Activated CD8-positive, alpha-beta memory T cell treated with anti-CD3 and anti-CD28 coated beads, Interleukin-2, amount 50 U/mL, for 4 hours (primary cell): Measurements from ENCODE around the gene KRT15.
"Not testable (repeated sequence)": the region's sequence is repeated elsewhere in the genome, so short reads cannot be mapped to it uniquely, and the experiment has no call there.

ENCODE experiments used
- DNase-seq: peaks from one replicate; pipeline ENCODE4 v3.0.0-alpha.2; 2020

The KRT15 gene

DNA sequence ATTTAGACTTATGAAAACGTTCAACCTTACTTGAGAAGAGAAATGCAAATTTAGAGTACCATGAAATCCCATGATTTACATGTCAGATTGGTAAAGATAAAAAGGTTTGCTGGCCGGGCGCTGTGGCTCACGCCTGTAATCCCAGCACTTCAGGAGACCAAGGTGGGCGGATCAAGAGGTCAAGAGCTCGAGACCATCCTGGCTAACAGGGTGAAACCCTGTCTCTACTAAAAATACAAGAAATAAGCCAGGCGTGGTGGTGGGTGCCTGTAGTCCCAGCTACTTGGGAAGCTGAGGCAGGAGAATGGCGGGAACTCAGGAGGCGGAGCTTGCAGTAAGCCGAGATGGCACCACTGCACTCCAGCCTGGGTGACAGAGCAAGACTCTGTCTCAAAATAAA, 24.1 kb upstream of the KRT15 start:
- not testable (repeated sequence) for DNase-seq

DNA sequence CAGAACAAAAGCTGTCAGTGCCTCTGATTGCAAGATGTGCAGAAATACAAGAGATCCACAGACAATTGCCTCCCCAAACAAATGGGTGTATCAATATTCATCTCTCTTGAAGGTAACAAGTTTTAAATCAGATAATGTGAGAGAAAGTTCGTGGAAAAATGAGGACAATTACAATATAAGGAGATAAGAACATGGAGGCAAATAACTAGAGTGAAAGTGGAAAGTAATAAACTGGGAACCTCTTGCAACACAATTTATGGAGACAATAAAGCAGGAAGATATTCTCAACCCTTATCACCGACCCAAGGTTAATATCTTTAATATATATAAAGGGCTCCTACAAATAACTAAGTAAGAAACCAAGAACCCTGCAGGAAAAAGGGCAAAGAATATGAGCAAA, 23.7 kb upstream of the KRT15 start:
- no peak for DNase-seq

DNA sequence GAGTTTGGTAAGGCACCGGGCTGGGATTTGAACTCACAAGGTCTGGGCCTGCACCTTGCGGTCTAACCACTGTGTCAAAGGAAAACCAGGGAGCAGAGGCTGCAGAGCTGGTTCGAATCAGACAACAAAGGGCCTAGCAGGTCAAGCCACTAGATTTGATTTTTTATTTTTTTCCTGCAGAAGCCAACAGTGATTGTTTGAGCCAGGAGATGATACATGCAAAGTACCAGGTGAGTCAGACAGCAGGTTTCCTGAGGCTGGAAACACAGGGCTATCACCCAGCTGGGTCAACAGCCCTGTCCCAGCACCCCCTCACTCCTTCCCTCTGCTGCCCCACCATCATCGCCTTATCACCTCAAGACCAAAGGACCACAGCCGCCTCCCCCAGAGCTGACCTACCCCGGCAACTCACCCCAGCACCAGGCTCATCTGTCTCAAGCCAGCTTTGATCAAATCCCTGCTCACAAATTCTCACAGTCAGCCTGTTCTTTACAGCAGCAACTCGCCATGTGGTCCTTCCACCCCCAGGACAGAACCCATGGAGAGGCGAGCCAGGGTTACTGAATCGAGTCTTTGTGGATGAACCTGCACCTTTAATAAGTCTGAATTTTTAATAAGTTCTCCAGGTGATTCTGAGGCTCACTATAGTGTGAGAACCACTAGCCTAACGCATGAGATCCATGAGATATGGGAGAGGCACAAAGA, 22.4 kb upstream of the KRT15 start:
- no peak for DNase-seq

DNA sequence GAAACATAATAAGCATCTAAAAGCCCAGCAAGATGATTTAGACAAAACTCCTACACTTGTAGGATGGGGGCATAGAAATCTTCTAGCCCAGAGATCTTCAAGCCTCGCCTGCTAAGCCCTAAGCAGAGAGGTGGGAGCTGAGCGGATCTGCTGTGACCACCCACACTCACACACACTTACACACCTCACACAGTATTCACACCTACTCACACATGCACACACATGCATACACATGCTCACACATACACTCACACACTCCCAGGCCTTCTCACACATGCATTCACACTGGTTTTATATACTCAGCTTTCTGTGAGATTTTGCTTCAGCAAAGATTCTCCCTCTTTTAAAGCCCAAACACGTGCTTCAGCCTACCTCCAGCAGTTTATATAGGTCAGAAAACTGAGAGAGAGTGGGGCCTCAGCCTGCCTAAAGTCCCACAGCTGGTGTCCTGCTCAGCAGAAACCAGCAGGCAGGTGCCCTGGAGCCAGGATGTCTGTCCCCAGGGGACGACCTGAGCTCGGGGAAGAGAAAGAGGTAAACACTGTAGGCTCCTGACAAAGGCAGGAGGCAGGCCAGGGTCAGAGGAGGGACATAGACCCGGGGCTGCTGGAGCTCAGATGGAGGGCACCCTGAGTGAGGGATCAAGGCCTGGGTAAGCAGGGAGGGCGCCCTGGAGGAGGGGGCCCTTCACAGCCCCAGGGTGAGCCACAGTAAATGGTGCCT, 21.4 kb upstream of the KRT15 start:
- DNase-seq, result no peak

DNA sequence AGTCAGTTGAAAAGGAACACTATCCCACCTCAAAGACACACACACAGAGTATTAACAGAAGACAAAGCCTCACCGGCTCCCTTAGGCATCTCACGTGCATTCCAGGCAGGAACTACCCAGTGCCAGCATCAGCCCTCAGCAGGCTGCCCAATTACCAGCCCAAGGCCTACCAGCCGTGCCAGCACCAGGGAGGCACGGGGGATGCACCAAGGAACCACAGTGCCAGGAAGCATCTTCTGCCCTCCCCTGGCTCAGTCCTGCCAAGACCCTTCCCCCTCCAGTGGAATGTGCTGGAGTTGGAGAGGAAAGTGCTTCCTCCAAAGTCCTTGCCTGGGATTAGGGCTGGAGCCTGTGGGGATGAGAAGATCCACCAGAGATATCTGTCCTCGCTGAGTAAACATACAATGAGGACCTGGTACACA, 20.4 kb upstream of the KRT15 start:
- no peak for DNase-seq

DNA sequence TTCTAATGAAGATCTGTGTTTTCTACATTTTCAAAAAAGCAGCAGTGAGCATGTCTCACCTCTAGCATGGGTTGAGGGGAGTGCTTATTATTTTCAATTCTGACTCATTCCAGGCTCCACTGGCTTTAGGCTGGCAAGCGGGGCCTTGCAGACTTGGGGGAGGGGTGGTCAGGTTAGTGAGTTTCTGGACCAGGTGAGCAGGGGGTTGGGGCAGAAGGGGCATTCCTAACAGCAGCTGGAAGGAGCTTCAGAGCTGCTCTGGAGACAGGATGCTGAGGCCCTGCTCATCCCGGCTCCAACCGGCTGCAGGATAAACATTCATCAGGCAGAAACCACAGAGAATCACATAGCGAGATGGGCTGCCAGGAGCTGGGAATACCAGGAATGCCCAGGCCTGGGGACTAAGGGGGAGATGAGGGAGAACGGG, 19.9 kb upstream of the KRT15 start:
- DNase-seq, result no peak

DNA sequence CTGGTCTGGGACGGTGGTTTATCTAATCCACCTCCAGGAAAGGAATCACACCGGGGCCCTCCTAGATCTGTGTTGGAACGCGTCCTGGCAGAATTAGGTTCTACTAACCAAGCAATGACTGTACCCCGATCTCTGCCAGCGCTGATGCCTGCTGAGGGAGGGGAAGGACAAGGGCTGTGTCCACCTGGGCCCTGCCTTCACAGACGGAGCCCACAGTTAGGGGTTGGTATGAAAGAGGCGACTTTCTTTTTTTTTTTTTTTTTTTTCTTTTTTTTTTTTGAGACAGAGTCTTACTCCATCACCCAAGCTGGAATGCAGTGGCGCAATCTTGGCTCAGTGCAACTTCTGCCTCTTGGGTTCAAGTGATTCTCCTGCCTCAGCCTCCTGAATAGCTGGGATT, 19.3 kb upstream of the KRT15 start:
- no peak for DNase-seq

DNA sequence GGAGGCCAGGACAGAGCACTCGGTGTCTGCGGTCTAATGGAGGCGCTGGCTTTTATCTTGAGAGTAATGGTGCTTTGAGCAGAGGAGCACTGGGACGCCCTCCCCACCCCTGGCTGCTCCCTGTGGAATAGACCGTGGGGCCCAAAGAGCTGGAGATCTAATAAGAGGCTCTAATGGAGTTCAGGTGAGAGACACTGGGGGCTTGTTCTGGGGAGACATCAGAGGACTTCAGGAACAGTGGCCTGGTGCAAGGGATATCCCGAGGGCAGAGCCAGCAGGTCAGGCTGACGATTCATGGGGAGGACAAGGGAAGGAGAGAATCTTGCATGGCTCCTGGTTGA, 18.9 kb upstream of the KRT15 start:
- DNase-seq, result no peak

DNA sequence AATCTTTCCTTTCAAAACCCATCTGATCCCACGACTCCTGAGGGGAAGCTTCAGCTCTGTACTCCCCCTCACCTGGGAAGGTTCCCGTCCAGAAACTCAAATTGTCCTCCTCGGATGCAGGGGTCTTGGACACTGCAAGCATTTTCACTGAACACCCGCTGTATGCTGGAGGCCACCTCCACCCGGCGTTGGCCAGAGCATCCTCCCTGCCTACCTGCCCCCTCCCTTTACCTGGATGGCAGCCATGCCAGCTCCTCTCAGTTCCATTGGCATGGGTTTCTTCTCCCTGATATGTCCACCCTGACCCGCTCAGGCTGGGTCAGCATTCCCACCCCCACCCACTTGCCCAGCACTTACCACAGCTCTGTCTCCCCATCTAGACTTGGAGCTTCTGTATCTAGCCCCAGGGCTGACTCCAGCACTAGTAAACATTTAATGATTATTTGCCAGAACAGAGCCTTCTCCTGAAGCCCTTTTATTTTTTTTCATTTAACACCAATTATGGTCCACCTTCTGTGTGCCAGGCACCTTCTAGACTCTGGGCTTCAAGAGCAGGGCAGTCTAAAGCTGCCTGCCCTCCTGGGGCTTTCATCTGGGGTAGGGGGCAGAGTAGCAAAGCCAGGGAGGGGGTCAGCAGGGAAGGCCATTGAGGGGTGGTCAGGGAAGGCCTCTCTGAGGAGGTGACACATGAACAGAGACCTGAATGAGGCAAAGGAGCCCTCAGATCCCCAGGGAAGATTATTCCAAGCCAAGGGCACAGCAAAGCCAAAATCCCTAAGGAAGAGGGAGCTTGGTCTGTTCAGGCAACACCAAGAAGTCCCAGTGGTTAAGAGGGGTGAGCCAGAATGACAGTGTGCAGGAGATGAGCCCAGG, 18.3 kb upstream of the KRT15 start:
- DNase-seq, result no peak

DNA sequence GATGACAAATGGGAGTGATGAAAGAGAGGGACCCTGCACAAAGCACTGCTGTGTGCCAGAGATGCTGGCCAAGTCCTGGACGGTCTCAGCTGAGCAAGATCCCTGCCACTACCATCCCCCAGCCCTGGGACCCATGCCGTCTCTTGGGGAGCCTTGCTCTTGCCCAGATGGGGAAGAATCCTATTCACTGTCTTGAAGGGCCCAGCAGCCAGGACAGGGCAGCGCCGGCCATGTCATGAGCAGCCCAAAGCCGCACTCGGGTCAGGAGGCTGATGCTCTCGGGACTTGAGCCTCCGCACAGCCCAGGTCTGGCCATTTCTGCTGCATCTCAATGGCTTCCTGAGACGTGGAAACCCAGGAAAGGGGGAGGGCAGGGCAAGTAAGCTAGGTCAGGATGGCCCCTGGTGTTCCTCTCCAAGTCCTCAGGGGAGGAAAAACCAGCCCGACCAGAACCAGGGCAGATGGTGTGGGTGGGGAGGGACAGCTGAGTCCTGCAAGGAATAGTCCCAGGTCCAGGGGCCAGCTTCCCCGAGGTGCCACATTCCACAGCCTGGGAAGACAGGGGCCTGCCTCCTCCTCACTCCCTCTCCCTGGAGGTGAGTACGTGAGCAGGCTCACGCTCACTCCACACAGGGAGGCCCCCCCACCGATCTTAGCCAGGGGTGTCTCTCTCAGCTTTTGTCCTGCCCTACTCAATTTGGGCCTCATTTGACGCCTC, 17.2 kb upstream of the KRT15 start:
- no peak for DNase-seq

DNA sequence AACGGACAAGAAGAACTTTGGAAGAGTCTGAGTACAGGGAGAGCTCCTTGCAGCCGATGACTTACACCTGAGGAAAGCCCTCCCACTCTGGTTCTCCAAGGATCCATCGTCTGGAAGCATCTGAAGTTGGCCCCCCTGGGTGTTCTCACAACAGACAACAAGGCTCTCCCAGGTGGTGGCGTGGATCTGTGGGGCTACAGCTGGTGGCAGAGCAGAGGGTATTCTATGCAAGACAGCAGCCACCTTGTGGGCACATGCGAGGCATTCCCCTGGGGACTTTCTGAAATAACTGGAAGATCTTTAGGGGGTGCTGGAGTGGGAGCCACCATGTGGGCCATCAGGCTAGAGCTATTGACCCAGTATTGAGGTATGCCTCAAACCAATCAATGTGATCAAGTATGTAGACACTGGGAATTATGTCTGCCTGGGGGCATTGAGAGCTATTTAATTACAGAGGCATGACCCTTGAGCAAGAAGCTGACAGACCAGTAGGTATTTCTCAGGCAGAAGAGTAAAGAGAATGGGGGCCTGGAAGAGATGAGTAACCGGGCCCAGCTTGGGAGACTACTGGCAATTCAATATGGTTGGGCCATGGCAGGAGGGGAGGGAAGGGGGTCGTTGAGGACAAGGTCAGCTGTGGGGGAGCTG, 16.3 kb upstream of the KRT15 start:
- DNase-seq, result no peak

DNA sequence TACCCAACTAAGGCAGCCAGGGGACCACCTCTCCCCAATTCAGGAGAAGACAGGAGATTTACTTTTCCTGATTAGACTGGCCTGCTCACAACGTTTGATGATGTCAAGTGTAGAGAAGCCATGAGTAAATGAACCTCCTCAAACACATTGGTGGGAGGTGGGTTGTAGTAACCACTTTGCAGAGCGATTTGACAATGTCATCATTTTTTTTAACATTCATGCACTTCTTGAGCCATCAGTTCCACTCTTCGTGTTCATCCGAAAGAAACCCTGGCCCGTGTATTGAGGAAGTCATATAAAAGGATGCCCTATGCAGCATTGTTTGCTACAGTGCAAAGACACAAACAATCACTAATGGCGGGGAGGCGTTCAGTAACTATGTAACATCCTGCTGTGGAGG, 14.9 kb upstream of the KRT15 start:
- no peak for DNase-seq

DNA sequence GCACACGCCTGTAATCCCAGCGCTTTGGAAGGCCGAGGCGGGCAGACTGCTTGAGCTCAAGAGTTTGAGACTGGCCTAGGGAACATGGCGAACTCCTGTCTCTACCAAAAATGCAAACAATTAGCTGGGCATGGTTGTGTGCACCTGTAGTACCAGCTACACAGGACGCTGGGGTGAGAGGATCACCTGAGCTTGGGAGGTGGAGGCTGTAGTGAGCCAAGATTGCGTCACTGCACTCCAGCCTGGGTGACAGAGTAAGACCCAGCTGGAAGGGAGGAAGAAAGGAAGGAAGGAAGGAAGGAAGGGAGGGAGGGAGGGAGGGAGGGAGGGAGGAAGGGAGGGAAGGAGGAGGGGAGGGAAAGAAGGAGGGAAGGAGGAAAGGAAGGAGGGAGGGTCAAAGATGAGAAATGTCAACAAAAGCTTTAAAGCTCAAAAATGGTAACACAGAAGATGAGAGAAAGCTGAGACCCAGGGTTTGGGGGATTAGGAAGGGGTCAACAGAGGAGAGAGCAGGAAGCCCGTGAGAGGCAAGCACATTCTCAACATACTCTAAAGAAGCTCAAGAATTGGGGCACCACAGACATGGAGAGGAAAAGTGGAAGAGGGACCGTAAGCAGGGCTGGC, 14.4 kb upstream of the KRT15 start:
- DNase-seq, result no peak

DNA sequence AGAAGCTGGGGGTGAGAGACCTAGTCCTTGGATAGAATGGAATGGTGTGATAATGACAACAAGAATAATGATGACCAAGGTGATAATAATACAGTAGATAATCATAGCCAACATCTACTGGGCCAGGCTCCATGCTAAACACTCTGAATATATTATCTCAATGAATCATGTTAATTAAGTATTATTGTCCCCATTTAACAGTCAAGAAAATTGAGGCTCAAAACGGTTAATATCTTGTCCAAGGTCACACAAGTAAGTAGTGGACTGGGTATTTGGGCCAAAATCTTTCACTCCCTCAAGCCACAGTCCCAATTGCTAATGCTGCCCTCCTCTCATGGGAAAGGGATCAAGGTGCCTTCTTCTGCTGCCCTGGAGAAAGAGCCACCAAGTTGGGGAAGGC, 13.3 kb upstream of the KRT15 start:
- no peak for DNase-seq

DNA sequence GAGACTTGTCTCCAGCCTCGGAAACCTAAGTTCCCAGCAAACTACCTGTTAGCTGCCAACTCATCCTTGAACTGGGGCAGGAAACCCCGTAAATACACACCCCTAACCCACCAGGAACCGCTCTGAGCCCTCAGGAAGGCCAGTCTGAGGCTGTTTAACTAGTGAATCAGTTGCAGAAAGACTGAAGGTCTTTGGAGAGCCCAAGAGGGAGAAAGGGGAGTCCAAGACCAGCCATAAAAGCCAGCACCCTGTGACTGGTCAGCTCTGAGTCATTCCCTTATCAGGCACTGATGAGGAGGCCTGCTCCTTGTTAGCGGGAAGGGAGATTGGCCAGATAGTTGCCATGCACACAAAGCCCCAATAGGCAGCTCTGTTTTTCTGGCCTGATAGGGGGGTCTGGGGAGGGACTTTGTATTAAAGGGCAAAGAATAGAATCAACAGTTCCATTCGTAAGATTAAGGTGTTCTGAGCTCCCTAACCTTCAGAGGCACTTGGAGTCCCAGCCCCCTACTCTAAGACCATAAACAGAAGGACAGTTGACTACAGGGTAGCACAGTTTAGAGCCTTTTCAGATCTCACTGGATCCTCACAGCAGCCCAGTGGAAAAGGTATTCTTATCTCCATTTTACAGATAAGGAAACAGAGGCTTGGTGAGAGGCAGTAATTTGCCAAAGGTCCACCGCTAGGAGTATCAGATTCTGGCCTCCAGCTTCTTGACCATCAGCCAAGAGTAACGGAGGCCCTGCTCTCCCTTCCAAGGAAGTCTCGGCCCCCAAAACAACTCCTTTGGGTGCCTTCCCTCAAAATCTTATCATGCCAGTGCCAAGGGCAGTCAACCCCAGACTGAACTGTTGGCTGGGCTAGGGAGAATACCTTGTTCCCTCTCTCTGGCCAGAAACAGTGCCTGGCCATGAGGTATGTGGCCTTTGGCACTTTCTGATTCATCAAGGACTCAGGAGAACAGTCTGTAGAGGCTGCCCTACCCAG, 11.7 kb upstream of the KRT15 start:
- no peak for DNase-seq

DNA sequence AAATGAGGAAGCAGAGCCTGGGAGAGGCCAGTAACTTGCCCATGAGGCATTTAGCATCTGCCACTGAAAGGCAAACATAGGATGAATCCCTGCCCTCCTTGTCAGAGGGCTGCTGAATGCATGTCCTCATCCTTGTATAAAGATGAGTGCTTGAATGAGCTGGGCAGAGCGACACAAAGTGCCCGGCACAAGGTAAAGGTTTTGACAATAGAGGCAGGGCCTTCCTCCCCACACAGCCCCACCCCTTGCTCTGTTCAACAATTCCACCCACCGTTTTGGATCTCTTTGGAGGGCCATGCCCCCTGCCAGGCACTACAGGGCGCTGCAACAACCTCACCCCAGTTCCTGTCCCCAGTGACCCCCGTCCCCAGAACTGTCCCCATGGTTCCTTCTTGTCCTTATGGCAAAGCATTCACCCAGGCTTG, 10.8 kb upstream of the KRT15 start:
- DNase-seq, result no peak

DNA sequence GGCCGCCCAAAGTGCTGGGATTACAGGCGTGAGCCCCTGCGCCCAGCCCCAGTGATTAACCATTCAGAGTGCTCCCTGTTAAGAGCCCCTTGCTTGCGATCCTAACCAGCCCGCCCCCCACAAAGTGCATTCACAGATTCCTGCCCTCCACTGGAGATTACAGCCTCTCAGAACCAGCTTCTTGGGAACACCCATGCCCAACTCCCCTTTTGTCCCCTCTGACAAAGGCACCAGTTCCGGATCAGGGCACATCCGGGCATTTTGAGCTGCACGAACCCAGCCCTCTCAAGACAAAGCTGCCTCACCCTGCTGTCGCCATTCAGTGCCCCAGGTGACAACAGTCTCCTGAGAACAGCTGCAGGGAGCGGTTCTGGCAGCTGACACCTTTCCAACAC, 10.3 kb upstream of the KRT15 start:
- no peak for DNase-seq

DNA sequence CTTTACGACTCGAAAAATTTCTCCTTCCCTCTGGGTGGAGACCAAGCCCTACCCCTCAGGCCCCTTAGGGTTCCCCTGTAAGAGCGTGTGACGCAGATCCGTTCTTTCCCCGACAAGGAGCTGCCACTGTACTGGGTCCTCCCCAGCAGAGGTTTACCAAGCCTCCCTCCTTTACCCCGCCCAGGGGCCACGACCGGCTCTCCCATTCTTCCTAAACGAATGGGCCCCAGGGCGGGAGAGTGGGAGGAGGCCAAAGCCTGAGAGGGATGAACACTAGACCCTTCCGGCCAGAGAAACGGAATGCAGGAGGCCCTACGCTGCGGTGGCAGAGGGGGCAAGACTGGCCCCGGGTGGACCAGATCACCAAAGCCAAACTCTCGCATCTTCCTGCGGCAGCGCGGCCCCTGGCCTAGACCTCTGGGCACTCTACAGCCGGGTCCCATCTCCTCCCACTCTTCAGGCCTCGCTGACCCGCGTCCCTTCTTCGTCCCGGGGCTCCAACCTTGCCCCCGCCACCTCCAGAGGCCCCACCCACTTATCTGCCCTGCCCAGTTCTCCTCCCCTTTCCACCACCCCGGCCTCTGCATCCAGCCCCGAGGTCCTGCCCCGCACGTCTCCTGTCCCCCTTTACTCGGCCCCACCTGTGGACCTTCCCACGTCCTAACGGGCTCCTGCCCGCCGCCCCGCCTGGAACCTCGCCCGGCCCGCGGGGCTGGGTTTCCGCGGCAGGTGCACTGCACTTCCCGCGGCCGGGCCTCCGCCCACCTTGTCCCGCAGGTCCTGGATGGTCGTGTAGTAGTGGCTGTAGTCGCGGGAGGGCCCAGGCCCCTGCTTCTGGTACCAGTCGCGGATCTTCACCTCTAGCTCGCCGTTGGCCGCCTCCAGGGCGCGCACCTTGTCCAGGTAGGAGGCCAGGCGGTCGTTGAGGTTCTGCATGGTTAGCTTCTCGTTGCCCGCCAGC, 8.7 kb upstream of the KRT15 start:
- DNase-seq, result no peak

DNA sequence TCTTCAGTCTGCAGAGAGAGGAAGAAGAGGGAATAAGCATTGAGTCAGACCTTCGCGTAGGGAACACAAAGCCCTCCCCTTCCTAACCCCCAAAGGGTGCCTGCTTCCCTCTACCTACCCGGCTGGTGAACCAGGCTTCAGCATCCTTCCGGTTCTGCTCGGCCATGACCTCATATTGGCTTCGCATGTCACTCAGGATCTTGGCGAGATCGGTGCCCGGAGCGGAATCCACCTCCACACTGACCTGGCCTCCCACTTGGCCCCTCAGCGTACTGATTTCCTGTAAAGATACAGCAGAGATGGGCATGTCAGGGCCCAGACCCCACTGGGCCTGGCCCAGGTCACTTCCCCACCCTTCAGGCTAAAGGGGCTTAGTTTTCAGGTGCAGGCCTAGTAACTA, 5.6 kb upstream of the KRT15 start:
- no peak for DNase-seq

DNA sequence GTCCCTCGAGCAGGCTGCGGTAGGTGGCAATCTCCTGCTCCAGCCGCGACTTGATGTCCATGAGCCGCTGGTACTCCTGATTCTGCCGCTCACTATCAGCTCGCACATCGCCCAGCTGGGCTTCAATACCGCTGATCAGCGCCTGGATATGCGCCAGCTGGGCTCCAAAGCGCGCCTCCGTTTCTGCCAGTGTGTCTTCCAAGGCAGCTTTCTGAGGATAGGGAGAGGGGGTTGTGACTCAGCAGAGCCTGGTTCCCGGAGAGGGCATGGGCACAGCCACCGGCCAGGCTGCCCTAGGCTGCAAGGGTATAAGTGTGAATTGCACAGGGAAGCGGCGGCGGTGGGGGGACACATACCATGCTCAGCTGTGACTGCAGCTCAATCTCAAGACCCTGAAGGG, 5.1 kb upstream of the KRT15 start:
- no peak for DNase-seq
